PFSK-1 (cell line): ENCODE measurements around the gene PPM1K.

Experiments used
- FOXP2 ChIP-seq: optimal IDR thresholded peaks from 2 replicates; pipeline ENCODE3; 2011; ENCODE audit warnings: borderline replicate concordance, control low read depth, inconsistent platforms; ENCODE audit not compliant: insufficient read depth; ENCODE audit errors: extremely low read length, extremely low read depth
- POLR2AphosphoS5 ChIP-seq: IDR thresholded peaks from 2 replicates; pipeline ENCODE4 v1.6.1; 2012; ENCODE audit warnings: low read depth, mild to moderate bottlenecking, control low read depth, low read length, moderate library complexity
- SIN3A ChIP-seq: IDR thresholded peaks from 2 replicates; pipeline ENCODE4 v1.6.1; 2012; ENCODE audit warnings: mild to moderate bottlenecking, low read length, moderate library complexity, borderline replicate concordance; ENCODE audit not compliant: insufficient read depth

DNA sequence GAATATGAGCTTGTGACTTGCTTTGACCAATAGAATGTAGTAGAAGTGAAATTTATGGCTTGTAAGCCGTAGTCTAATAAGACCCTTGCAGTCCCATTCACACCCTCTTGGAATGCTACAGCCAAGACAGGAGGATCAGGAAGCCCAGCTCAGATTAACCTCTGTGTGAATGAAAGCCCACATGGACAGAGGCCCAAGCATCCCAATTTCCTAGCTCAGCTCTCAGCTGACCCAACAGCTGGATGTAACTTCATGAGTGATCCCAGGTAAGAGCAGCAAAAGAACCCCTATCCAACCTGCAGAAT lies 12.8 kb upstream of the PPM1K start:
- no peak for TF ChIP-seq SIN3A
- TF ChIP-seq POLR2AphosphoS5, result no peak
- no peak for TF ChIP-seq FOXP2
